NOMO-1 treated with dmso at 0.1 percent for 144 hours (cell line): Measurements from ENCODE around the gene SHTN1.
A peak's percentile ranks its signal among the peaks of the same experiment; 100 is the strongest.

Source experiments
- DNase-seq: peaks from one replicate; lab custom pipeline; 2025; ENCODE audit not compliant: unreplicated experiment; lab: John Stamatoyannopoulos, UW

SHTN1 gene

DNA sequence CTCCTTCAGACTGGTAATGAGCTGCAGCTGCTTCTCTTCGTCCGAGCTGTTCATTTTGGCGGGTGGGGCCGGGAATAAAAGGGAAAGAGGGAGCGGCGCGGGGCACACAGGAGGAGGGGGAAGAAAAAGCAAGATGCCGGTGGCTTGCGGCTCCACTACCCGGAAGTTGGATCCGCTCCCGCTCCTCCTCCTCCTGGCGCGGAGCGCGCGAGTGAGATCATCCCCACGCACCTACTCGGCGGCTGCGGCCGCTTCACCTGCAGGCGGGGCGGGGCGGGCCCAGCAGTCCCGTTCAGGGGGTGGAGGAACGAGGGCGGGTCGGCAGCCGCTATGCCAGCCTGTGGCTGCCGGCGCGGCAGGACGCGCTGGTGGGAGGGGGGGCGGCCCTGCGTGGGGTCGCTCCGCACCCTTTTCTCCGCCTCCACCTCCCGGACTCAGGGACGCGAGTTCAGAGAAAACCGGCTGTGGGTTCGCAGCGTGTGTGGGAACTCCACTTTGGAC lies at the start of gene SHTN1:
SHTN1 (minus strand) TSS at position 162 of the 501 bp plus-strand sequence; CDS start at position 54, 108 bp downstream.
- DNase-seq = peak; percentile 16

DNA sequence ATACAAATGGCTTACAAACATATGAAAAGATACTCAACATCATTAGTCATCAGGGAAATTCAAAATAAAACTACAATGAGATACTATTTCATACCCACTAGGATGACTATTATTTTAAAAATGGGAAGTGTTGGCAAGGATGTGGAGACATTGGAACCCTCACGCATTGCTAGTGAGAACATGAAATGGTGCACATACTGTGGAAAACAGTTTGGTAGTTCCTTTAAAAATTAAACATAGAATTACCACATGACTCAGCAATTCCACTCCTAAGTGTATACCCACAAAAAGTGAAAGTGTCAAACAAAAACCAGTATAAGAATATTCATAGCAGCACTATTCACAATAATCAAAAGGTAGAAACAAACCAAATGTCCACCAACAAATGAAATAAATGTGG lies 48.5 kb upstream of the SHTN1 start:
- DNase-seq = no peak

- DNase-seq = no peak
Measured at GRCh38 chr10:117047947-117048346, 43.0 kb upstream of the SHTN1 start.

GRCh38 chr10:117016266-117016665 lies 11.3 kb upstream of the SHTN1 start:
- DNase-seq = no peak

- DNase-seq = no peak
Measured at GRCh38 chr10:117014835-117015234, 9.8 kb upstream of the SHTN1 start.

- DNase-seq = no peak
Measured at GRCh38 chr10:117007080-117007479, 2.1 kb upstream of the SHTN1 start.

- no peak for DNase-seq
Measured at GRCh38 chr10:117005527-117006055, 604 bp upstream of the SHTN1 start.

DNA sequence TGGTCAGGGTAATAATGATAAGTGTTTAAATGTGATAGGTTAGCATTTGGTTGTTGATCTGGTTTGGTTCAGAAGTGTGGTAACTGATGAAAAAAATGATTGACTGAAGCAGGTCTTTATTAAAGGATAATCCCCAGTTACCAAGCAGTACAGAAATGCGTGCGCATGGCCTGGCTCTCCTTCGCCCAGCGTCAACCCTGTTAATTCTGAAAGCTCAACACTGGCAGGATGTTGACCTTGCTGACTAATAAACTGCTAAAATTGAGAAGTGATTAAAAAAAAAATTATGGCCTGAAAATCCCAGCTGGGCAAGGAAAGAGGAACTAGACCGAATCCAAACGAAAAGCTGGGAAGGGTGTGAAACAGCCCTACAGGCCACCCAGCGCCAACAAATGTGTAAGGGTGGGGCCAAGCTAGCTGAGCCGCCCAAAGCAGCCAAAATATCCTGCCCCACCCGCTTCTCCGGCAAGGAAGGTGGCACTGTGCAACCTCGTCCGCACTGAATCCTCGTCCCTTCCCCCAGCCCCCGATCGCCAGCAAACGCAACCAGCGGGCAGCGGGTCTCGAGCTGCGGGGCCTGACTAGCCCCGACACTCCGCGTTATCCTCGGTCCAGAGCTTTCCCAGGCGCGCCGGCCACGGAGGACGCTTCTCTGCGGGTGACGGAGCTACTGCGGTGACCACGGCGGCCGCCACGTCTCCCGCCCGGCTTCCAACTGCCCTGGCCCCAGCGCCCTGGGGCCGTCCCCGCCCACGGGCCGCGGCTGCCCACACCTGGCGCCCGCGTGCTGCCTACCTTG lies 561 bp downstream of the SHTN1 start:
- DNase-seq = peak; percentile 75

DNA sequence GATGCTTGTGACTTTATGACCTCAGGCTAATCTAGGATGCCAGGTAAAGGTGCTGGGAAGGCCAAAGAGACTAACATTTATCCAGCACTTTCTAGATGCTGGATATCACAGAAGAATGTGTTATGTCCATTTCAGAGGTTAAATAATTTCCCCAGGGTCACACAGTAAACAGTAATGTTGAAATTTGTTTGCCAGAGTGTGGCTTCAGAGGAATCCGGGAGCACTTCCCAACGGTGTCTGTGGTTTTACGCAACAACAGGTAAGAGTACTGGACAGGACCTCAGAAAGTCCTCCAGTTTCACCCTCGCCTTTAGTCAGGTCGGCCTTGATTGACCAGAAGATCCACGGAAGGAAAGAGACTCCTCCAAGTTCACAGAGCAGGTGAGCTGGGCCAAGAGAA lies 1.7 kb downstream of the SHTN1 start:
- no peak for DNase-seq

DNA sequence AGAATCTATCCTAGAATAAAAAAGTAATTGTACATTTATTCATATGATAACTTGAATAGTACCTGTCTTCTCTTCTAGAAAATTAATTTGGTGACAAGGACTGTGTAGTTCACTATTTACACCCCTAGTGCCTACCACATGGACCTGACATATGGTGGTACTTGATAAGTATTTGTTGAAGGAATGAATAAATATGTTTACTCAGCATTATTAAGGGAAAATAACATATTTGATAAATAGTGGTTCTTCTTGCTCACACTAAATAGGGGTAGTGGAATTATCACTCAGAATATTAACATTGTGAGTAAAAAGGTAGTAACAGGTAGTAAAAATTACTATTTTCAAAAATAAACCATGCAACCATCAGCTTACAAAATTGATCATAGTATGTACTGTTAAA lies 2.8 kb downstream of the SHTN1 start:
- no peak for DNase-seq

- DNase-seq = peak; percentile 8
Measured at GRCh38 chr10:117001144-117001543, 3.8 kb downstream of the SHTN1 start.

GRCh38 chr10:117000580-117000979 lies 4.4 kb downstream of the SHTN1 start:
- no peak for DNase-seq

- no peak for DNase-seq
Measured at GRCh38 chr10:116998172-116998571, 6.8 kb downstream of the SHTN1 start.

- no peak for DNase-seq
Measured at GRCh38 chr10:116997015-116997414, 8.0 kb downstream of the SHTN1 start.

DNA sequence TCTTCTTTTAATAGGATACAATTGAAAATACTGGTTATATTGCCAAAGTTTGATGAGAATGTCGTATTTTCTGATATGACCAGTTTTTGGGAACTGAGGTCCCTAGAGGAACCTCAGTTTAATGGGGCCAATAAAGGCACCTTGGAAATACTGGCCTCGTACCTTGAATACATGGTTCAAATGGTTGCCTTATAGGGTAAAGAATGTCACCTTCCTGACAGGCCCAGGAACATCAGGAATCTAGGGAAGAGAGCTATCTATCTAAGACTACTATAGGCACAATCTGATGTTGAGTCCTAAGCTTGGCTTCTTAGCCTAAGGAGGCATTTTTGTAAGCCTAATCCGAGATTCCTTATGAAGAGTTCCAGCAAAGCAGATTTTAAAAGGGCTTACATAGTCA lies 9.3 kb downstream of the SHTN1 start:
- DNase-seq = no peak

GRCh38 chr10:116994113-116994890 lies 10.7 kb downstream of the SHTN1 start:
- no peak for DNase-seq

GRCh38 chr10:116993610-116994009 lies 11.4 kb downstream of the SHTN1 start:
- no peak for DNase-seq

- DNase-seq = no peak
Measured at GRCh38 chr10:116992183-116992582, 12.8 kb downstream of the SHTN1 start.

GRCh38 chr10:116990276-116990800 lies 14.6 kb downstream of the SHTN1 start:
- no peak for DNase-seq

- DNase-seq = no peak
Measured at GRCh38 chr10:116989439-116989838, 15.5 kb downstream of the SHTN1 start.

DNA sequence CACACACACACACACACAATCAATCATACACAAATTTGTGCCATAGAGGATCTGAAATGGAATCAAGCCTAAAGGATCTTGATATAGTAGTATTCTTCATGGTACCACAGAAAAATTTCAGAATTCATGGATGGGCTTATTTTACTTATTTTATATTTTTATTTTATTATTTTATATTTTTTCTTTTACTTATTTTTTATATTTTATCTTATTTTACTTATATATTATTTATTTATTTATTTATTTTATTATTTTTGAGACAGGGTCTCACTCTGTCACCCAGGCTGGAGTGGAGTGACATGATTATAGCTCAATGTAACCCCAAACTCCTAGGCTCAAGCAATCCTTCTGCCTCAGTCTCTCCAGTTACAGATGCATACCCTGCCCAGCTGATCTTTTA lies 16.7 kb downstream of the SHTN1 start:
- DNase-seq = no peak

- no peak for DNase-seq
Measured at GRCh38 chr10:116985611-116986010, 19.4 kb downstream of the SHTN1 start.
